GM21576 (cell line): ENCODE data around the gene C5orf47.
A peak's percentile ranks its signal among the peaks of the same experiment; 100 is the strongest.
"Not testable (repeated sequence)": the region's sequence is repeated elsewhere in the genome, so short reads cannot be mapped to it uniquely, and the experiment has no call there.

Source experiments
- ATAC-seq: cut with Tn5 transposase; IDR thresholded peaks from one replicate; pipeline ENCODE4 v1.9.1; 2021; ENCODE audit warnings: mild to moderate bottlenecking, moderate library complexity; ENCODE audit not compliant: unreplicated experiment

Gene C5orf47

DNA sequence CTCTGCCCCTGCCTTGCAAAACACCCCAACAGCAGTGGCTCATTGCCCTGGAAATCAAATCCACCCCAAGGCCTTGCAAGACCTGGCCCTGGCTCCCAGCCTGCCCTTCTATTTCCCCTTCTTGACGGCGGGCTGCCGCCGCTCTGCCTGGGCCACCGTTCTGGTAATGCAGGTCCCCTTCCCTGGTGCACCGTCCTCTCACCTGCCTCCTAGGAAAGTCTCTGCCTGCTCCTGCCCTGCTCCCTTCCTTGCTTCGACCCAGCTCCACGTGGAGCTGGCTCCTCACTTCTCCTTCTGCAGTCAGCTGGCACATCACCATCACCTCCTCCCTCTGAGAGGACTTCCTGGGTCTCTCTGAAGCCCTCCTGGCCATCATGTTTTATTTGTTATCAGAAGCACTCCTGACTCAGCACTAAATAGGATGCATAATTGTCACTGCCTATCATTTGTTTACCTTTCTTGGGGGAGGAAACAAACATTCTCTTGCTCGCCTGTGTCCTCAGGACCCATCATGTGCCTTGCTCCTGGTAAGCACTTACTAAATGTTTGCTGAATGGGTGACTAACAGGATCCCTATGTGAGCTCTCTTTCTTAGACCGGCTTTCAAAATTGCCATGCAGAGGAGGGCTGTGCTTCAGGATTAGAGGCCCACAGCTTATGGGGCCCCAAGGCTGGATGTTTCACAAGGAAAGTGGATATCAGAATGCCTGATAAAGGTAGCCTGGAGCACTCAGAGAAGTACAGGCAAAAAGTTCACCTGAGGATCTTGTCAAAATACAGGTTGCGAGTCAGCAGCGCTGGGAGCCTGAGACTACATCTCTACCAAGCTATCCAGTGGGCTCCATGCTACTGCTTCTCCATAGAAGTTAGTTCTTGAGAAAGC, 19.6 kb upstream of the C5orf47 start:
- ATAC-seq = no peak

GRCh38 chr5:173970878-173971650, 17.9 kb upstream of the C5orf47 start:
- ATAC-seq = no peak

GRCh38 chr5:173971681-173972345, 17.2 kb upstream of the C5orf47 start:
- no peak for ATAC-seq

DNA sequence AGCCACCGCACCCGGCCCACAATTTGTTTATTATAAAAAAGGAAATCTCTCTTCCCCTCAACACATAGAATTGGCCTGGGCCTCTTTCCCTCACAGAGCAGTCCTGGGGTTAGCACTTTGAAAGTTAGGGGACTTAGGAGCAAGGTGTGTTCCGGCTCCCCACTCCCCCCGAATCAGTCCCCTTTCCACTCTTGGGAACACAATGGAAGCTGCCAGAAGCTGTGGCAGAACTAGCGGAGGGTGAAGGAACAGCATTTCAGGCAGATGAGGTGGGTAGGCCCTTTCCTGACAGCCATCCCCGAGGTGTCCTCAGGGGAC, 16.4 kb upstream of the C5orf47 start:
- no peak for ATAC-seq

DNA sequence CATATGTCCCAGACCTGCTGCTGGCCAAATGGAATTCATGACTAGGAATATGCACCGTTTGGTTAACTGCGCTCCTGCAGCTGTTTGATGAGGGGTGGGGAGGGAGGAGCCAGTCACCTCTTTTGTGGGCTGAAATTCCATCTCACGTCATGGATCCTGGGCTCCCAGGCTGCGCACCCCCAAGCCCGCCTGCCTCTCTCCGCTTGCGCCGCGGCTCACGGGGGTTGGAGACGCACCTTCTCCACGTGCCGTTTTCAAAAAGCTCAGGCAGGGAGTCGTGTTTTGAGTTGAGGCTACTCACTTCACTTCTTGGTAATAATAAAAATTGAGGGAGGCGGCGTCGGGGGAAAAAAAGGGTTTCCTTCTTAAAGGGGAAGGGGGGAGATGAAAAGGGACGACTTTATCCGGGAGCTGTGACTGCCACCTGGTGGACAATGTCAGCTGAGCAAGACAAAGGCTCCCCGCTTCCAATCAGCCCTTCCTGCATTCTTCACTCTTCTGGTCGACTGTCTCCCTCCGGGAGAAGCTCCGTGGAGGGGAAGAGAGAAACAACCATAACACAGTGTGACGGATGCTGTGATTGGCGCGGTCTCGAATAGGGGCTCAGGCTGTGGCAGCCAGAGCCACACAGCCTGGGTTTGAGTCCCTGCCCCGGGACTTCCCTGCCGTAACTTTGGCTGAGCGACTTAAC, 15.9 kb upstream of the C5orf47 start:
- peak; percentile 50 for ATAC-seq

GRCh38 chr5:173973616-173973969, 15.4 kb upstream of the C5orf47 start:
- peak; percentile 20 for ATAC-seq

GRCh38 chr5:173974688-173975239, 14.2 kb upstream of the C5orf47 start:
- ATAC-seq = no peak

GRCh38 chr5:173981185-173981761, 7.7 kb upstream of the C5orf47 start:
- ATAC-seq = no peak

GRCh38 chr5:173984218-173984617, 4.8 kb upstream of the C5orf47 start:
- ATAC-seq = no peak

- no peak for ATAC-seq
Observed at GRCh38 chr5:173989432-173990082, 587 bp downstream of the C5orf47 start.

GRCh38 chr5:173997331-173997730, 8.4 kb downstream of the C5orf47 start:
- no peak for ATAC-seq

DNA sequence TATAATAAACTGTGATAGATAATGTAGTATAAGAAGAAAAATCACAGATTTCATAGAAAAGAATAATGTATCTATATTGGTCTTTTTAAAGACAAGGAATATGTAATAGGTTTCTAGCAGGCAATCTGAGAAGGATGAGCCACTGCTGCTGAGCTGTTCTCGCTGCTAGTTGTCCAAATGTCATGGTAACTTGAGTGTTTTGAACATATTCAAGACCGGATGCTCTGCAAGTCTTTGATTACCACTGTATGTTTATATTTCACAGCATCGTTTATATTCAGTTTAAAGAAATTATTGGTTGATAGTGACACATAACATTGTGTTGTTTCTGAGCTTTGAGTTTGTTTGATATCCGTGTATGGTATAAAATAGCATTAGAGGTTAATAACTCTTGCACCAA, 9.6 kb downstream of the C5orf47 start:
- ATAC-seq = no peak

- ATAC-seq = no peak
Observed at GRCh38 chr5:174000076-174000475, 11.1 kb downstream of the C5orf47 start.

- ATAC-seq = no peak
Observed at GRCh38 chr5:174003795-174004194, 14.8 kb downstream of the C5orf47 start.

DNA sequence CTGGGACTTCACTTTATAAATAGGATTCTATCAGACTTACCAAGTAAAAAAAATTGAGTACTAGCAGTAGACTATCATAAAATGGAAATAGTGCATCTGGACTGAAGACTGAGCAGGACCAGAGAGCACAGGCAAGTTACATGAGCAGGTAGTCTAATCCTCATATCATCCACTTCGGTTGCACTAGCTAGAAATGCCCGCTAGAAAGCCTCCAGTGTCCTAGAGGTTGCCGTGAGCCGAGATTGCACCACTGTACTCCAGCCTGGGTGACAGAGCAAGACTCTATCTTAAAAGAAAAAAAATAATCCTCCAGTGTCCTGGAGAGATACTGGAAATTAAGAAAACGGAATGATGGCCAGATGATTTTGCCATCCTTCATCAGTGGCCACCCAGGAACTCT, 20.0 kb downstream of the C5orf47 start:
- no peak for ATAC-seq

- ATAC-seq = no peak
Observed at GRCh38 chr5:174010365-174010764, 21.4 kb downstream of the C5orf47 start.

DNA sequence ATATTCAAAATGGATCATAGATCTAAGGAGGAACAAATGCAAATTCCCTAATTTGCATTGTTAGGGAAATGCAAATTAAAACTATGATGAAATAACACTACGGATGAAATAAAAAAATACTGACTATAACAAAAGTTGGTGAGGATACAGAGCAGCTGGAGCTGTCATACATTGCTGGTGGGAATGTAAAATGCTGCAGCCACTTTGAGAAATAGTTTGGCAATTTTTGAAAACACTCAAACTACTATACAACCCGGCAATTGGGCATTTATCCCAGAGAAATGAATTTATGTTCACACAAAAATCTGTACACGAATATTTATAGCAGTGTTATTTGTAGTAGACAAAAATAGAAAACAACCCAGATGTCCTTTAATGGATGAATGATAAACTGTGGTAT, 22.5 kb downstream of the C5orf47 start:
- ATAC-seq = no peak

GRCh38 chr5:174020069-174020927, 31.3 kb downstream of the C5orf47 start:
- ATAC-seq = not testable (repeated sequence)

- no peak for ATAC-seq
Observed at GRCh38 chr5:174020928-174021304, 31.9 kb downstream of the C5orf47 start.
